ENCODE results near the gene TMPRSS2. TPM values are rescaled to one million over a fixed set of nuclear protein-coding genes. Genes with fewer than 3 reads are reported as not detected.

TMPRSS2 gene
- total RNA-seq, 4 donors from 2014 or later = 0.19 to 5.0 (median 0.62) TPM; not detected in 1

DNA sequence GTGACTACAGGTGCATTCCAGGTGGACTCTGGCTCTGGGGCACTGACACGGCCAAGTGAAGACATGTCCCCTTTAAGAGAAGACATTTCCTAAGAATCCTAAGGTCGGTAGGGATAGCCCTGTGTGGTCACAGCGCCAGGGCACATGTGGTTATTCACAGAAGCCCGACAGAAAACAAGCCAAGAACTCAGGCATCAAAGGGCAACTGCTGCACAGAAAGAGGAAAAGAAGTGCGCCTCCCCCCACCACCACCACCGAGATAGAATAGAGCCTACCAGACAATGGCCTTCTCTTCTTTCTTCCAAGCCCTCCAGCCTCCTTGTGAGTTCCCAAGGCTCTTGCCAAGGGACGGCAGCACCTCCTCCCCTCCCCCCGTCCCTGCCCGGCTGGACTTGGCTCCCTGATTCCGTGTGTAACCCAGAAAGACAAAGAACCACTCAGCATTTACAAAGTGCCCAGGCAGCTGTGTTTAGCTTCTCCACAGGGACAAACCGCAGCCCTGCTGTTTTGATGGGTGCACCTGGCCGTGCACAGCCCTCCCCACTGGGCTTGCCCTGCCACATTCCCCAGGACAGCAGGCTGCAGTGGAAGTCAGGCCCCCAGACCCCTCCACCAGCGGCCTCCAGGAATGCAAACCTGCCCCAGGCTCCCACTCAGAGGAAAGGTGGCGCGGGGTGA is 30.2 kb downstream of the TMPRSS2 start:
- Histone ChIP-seq H3K27me3 (peaks cover 15% of the 10 kb centered on the region), H3K4me1 (no peaks in the 10 kb centered on the region), H3K27ac (no peak overlapping the region), H3K9me3 (no peaks in the 10 kb centered on the region), H3K4me3 (no peak overlapping the region), H3K36me3 (no peaks in the 10 kb centered on the region)
- WGBS, 2 donors (ENCODE audit: low coverage in 1 of 2) = 15 to 21% methylated on average over 3 to 4 of the region's 15 CpGs
- TF ChIP-seq POLR2AphosphoS5 (IDR thresholded peaks at IDR 0.05) (no peak), CTCF (IDR thresholded peaks at IDR 0.05) (no peak), POLR2A (IDR thresholded peaks at IDR 0.05) (no peak)
- ATAC-seq = no peak

DNA sequence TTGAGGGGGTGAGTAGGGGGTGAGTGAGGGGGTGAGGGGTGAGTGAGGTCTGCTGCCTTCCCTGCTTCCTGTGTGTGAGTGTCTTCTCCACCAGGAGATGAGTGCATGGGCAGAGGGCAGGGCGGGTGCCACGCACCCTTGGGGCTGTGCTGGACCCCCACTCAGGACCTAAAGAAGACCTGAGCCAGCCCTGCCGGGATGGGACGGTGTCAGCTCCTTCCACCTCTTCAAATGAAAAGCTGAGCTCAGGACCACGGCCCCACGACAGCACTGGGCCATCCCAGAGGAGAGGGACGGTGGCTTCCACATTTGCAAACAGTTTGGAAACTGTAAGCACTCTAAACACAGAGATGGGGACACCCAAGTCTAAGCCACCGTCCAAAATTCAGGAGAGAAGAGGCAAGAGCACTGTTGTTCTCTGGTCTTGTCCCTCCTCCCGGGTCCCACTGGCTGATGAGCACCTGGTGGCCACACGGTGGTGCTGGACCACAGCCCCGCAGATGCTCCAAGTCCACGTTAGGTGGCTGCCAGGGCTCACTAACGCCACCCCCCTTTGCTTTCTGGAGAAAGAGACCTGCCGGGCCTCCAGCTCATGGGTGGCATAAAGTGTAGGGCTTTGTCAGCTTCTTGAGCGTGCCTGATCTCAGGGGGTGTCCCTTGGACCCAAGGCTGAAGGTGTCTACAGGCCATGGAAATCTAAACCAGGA is 32.1 kb downstream of the TMPRSS2 start:
- TF ChIP-seq EP300 (IDR thresholded peaks at IDR 0.05) (no peak), POLR2AphosphoS5 (IDR thresholded peaks at IDR 0.05) (no peak), CTCF (IDR thresholded peaks at IDR 0.05) (no peak)
- no peaks in the 10 kb centered on the region for H3K36me3 ChIP-seq
- no peaks in the 10 kb centered on the region for H3K4me1 ChIP-seq
- 63 to 100% methylated on average over 2 to 3 of the region's 15 CpGs for WGBS, 2 donors (ENCODE audit: low coverage in 1 of 2)
- ATAC-seq = no peak
- H3K4me3 ChIP-seq = no peak overlapping the region
- peaks cover 28% of the 10 kb centered on the region for H3K27me3 ChIP-seq
- no peak overlapping the region for H3K27ac ChIP-seq
- no peaks in the 10 kb centered on the region for H3K9me3 ChIP-seq

DNA sequence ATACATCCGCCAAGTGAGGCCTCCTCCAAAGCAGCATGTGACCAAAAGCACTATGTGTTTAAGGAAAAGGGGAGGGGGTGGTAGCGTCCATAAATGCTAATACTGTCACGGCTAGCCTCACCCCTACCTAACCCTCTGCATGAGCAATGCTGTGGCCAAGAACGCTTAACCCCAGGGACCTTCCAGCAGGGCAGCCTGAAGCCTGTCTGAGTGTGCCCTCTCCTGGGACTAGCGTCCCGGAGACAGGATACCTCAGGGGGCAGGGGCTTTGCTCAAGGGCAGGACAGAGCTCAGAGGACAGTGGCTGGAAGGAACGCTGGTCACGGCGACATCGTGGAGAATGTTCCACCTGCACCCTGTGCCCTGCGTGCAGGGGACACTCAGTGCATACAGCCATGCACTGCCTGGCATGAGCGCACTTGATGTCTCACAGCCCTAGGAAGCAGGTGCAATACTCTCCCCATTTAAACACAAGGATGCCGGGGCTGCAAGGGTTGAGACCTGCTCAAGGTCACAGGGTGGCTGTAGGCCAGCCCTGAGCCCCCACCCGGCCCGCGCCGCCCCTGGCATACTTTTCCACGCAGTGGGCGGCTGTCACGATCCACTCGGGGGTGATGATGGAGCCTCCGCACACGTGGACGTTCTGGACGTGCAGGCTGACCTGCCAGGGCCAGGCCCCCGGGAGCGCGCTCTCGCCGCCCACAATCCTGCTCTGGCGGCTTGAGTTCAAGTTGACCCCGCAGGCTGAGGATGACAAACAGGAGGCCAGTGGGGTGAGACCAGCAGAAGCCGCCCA is 35.0 kb downstream of the TMPRSS2 start:
- no peak for ATAC-seq
- Histone ChIP-seq H3K4me3 (no peak overlapping the region), H3K4me1 (peaks cover 0 to under 1% (median 0%) of the 10 kb centered on the region in 3 donors), H3K27ac (no peak overlapping the region), H3K36me3 (no peaks in the 10 kb centered on the region), H3K27me3 (peaks cover 48% of the 10 kb centered on the region), H3K9me3 (no peaks in the 10 kb centered on the region)
- TF ChIP-seq POLR2AphosphoS5 (IDR thresholded peaks at IDR 0.05) = no peak
- TF ChIP-seq CTCF (IDR thresholded peaks at IDR 0.05) = no peak
- no peak for TF ChIP-seq EP300 (IDR thresholded peaks at IDR 0.05)
- TF ChIP-seq POLR2A (IDR thresholded peaks at IDR 0.05) = no peak
- 80% methylated on average over 6 of the region's 33 CpGs; no CpG with 5 or more reads in 1 of the 2 donors for WGBS, 2 donors (ENCODE audit: low coverage in 1 of 2)

DNA sequence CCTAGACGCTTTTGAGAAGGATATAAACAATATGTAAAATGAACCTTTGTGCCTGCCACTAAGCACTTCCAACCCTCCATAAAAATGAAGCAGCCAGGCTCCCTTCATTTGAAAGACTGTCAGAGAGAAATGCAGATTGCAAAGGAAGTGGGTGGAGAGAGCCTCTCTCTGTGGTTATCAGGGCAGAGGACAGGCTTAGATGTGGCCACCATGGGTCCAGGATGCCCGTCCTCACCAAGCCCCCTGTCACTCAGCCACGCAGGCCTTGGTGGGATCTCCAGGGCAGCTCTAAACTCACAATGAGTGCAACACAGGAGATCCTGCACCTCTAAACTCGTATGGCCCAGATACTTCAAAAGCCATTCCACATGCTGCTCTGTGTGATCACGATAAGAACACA is 37.9 kb downstream of the TMPRSS2 start:
- TF ChIP-seq CTCF (IDR thresholded peaks at IDR 0.05) (no peak), POLR2AphosphoS5 (IDR thresholded peaks at IDR 0.05) (no peak), POLR2A (IDR thresholded peaks at IDR 0.05) (no peak), EP300 (IDR thresholded peaks at IDR 0.05) (no peak)
- Histone ChIP-seq H3K4me3 (no peak overlapping the region), H3K4me1 (peaks cover 0 to 19% (median 0%) of the 10 kb centered on the region in 3 donors), H3K9me3 (no peaks in the 10 kb centered on the region), H3K36me3 (no peaks in the 10 kb centered on the region), H3K27me3 (peaks cover 48% of the 10 kb centered on the region), H3K27ac (no peak overlapping the region)
- WGBS, 2 donors (ENCODE audit: low coverage in 1 of 2) = 0 to 28% methylated on average over 1 to 4 of the region's 5 CpGs
- no peak for ATAC-seq

All from gastroesophageal sphincter (tissue), 4 donors.